PC-9 (cell line): ENCODE measurements around the gene MYH15.

Source experiments
- EZH2 ChIP-seq: fragments of 200-600 bp; sonication (generic); IDR thresholded peaks from 2 replicates; pipeline ENCODE4 v1.8.0; 2017; ENCODE audit warnings: antibody characterized with exemption, low read depth
- TF ChIP-seq, protein P1 (sequence below): fragments of 200-600 bp; sonication (generic); conservative IDR thresholded peaks from 2 replicates; pipeline ENCODE4 v1.6.1; 2017; ENCODE audit warnings: mixed run types, antibody characterized with exemption, mild to moderate bottlenecking, moderate library complexity

DNA sequence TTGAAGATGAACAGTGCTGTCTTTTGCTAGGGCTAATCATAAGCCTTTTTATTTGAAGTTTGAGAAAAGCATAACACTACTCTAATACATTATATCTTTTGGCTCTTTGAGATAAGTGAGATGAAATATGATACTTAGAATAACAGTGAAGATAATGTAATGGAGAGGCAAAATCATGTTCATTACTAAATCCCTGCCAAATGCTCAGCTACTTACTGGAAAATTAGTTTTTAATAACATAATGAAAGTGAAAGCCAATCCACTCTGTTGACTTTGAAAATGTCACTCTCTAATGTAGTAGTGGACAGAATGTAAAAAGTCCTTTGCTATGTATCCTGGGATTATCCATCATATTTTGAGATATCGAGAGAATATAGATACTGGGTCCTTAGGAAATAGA, 35.9 kb upstream of the MYH15 start:
- TF ChIP-seq, protein P1, sequence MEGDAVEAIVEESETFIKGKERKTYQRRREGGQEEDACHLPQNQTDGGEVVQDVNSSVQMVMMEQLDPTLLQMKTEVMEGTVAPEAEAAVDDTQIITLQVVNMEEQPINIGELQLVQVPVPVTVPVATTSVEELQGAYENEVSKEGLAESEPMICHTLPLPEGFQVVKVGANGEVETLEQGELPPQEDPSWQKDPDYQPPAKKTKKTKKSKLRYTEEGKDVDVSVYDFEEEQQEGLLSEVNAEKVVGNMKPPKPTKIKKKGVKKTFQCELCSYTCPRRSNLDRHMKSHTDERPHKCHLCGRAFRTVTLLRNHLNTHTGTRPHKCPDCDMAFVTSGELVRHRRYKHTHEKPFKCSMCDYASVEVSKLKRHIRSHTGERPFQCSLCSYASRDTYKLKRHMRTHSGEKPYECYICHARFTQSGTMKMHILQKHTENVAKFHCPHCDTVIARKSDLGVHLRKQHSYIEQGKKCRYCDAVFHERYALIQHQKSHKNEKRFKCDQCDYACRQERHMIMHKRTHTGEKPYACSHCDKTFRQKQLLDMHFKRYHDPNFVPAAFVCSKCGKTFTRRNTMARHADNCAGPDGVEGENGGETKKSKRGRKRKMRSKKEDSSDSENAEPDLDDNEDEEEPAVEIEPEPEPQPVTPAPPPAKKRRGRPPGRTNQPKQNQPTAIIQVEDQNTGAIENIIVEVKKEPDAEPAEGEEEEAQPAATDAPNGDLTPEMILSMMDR, result no peak
- no peak for TF ChIP-seq EZH2
